HCT116 (cell line): ENCODE results near the gene KIN. TPM values are rescaled to one million over a fixed set of nuclear protein-coding genes. Genes with fewer than 3 reads are reported as not detected.

ENCODE experiments used
- ATAC-seq: fragments of 200-7000 bp; cut with Tn5 transposase; 2 replicates; pipeline ENCODE4 v1.9.1; 2020; ENCODE audit warnings: mild to moderate bottlenecking, moderate library complexity
- BruUV-seq: library from RNA; stranded (reverse); fragments of 400-500 nt; replicated peaks from 2 replicates; lab custom pipeline; 2021; lab: Mats Ljungman, UMichigan
- CTCF ChIA-PET: fragments of 300-600 bp; sonication (Branson Sonifier 250); formaldehyde crosslinking; loops from one replicate; lab custom pipeline; 2021; ENCODE audit warnings: antibody characterized with exemption; lab: Charles Lee
- POLR2A ChIA-PET: fragments of 300-600, 350-600 bp; sonication (Branson Sonifier 250); formaldehyde crosslinking; loops from one replicate; lab custom pipeline; 2021; ENCODE audit warnings: antibody characterized with exemption; lab: Charles Lee
- RAD21 ChIA-PET, 2 experiments: fragments of 300-600 bp; sonication (Branson Sonifier 250); formaldehyde crosslinking; loops; one replicate each; lab custom pipeline; 2023; ENCODE audit warnings: low total read pairs in 2 of 2; ENCODE audit not compliant: uncharacterized antibody in 2 of 2, unreplicated experiment in 2 of 2, low non-redundant PET in 1 of 2; lab: Charles Lee
- DNase-seq: peaks from one replicate; pipeline ENCODE4 v3.0.0-alpha.2; 2010; ENCODE audit warnings: low read depth, low spot score
- H2AFZ ChIP-seq: fragments of 200-600 bp; shearing (Covaris generic), sonication (generic); 2 replicates; pipeline ENCODE4 v1.6.1; 2017; ENCODE audit warnings: low read depth, mixed run types, mixed read lengths, antibody characterized with exemption, low read length; ENCODE audit not compliant: poor library complexity, severe bottlenecking
- H3K27ac ChIP-seq: 2 replicates; pipeline ENCODE4 v1.5.1; 2012; ENCODE audit warnings: low read depth, low read length
- H3K27me3 ChIP-seq: fragments of 200-600 bp; sonication (generic); 2 replicates; pipeline ENCODE4 v1.6.1; 2016; ENCODE audit warnings: mixed run types, low read length, mixed read lengths; ENCODE audit not compliant: insufficient read depth
- H3K36me3 ChIP-seq, 2 experiments: fragments of 200-500 bp in 1 of 2; fragments of 200-600 bp in 1 of 2; sonication (Bioruptor generic) in 1 of 2; sonication (generic) in 1 of 2; 2 replicates each; pipeline versions ENCODE4 v1.5.1 to v1.6.1; 2014 to 2016; ENCODE audit warnings: low read length in 2 of 2, inconsistent platforms in 1 of 2, mixed read lengths in 1 of 2, mixed run types in 1 of 2; ENCODE audit not compliant: insufficient read depth in 2 of 2, control insufficient read depth in 1 of 2
- H3K4me1 ChIP-seq, 2 experiments: fragments of 200-600 bp in 1 of 2; sonication (generic) in 1 of 2; 2 replicates each; pipeline versions ENCODE4 v1.5.1 to v1.6.1; 2012 to 2017; ENCODE audit warnings: low read length in 2 of 2, inconsistent platforms in 1 of 2, mild to moderate bottlenecking in 1 of 2, mixed read lengths in 1 of 2, mixed run types in 1 of 2, moderate library complexity in 1 of 2; ENCODE audit not compliant: insufficient read depth in 2 of 2, control insufficient read depth in 1 of 2
- H3K4me2 ChIP-seq: fragments of 200-600 bp; sonication (generic); 2 replicates; pipeline ENCODE4 v1.6.1; 2017; ENCODE audit warnings: mixed run types, low read length, mixed read lengths
- H3K4me3 ChIP-seq, 2 experiments: fragments of 200-600 bp in 1 of 2; sonication (generic) in 1 of 2; replicated peaks in 1 of 2; 2 replicates each; pipeline ENCODE4 v1.5.1; 2011 to 2016; ENCODE audit warnings: low read length in 2 of 2, control low read depth in 1 of 2, low read depth in 1 of 2, mild to moderate bottlenecking in 1 of 2, mixed read lengths in 1 of 2, mixed run types in 1 of 2
- H3K79me2 ChIP-seq: fragments of 200-600 bp; sonication (generic); 2 replicates; pipeline ENCODE4 v1.6.1; 2017; ENCODE audit warnings: mild to moderate bottlenecking, mixed run types, low read length, moderate library complexity, mixed read lengths; ENCODE audit not compliant: insufficient read depth
- H3K9ac ChIP-seq: fragments of 200-600 bp; sonication (generic); 2 replicates; pipeline ENCODE4 v1.6.1; 2016; ENCODE audit warnings: low read length, mixed read lengths
- H3K9me2 ChIP-seq: fragments of 200-600 bp; sonication (generic), shearing (Covaris generic); 2 replicates; pipeline ENCODE4 v1.6.1; 2017; ENCODE audit warnings: mixed run types, mild to moderate bottlenecking, moderate library complexity; ENCODE audit not compliant: insufficient read depth
- H3K9me3 ChIP-seq, 2 experiments: fragments of 200-500 bp in 1 of 2; fragments of 200-600 bp in 1 of 2; sonication (Bioruptor generic) in 1 of 2; sonication (generic) in 1 of 2; 2 replicates each; pipeline ENCODE4 v1.6.1; 2014 to 2017; ENCODE audit warnings: low read length in 2 of 2, mixed read lengths in 2 of 2, inconsistent platforms in 1 of 2, low read depth in 1 of 2, mild to moderate bottlenecking in 1 of 2, mixed run types in 1 of 2, moderate library complexity in 1 of 2; ENCODE audit not compliant: control insufficient read depth in 1 of 2, insufficient read depth in 1 of 2
- H4K20me1 ChIP-seq: fragments of 200-600 bp; sonication (generic), shearing (Covaris generic); 2 replicates; pipeline ENCODE4 v1.6.1; 2017; ENCODE audit warnings: mixed run types, mild to moderate bottlenecking, moderate library complexity; ENCODE audit not compliant: insufficient read depth
- CBX3 ChIP-seq: IDR thresholded peaks from 2 replicates; pipeline ENCODE4 v1.6.1; 2012; ENCODE audit warnings: low read depth
- EGR1 ChIP-seq: IDR thresholded peaks from 2 replicates; pipeline ENCODE4 v1.6.1; 2012; ENCODE audit warnings: low read depth
- ELF1 ChIP-seq: IDR thresholded peaks from 2 replicates; pipeline ENCODE4 v1.6.1; 2012; ENCODE audit warnings: low read depth, borderline replicate concordance
- FOSL1 ChIP-seq: IDR thresholded peaks from 2 replicates; pipeline ENCODE4 v1.6.1; 2012; ENCODE audit warnings: low read depth
- TCF7L2 ChIP-seq: IDR thresholded peaks from 2 replicates; pipeline ENCODE4 v1.7.0; 2011; ENCODE audit warnings: borderline replicate concordance, inconsistent platforms; ENCODE audit not compliant: insufficient read depth, insufficient read length; ENCODE audit errors: extremely low read depth
- YY1 ChIP-seq: IDR thresholded peaks from 2 replicates; pipeline ENCODE4 v1.6.1; 2011; ENCODE audit warnings: low read length, low read depth, moderate library complexity, mild to moderate bottlenecking; ENCODE audit not compliant: insufficient replicate concordance; ENCODE audit errors: extremely low read depth
- ZFX ChIP-seq: fragments of 450-650 bp; IDR thresholded peaks from 2 replicates; pipeline ENCODE4 v1.6.1; 2017
- intact Hi-C: fragments of 100-400 bp; cut with micrococcal nuclease; formaldehyde crosslinking; loops from 2 replicates; pipeline ENCODE4 v1.10.0; 2022
- total RNA-seq: library from RNA; stranded (reverse); gene quantifications from one replicate; pipeline ENCODE4 v1.2.1, GENCODE V29; 2021; ENCODE audit not compliant: unreplicated experiment
- TF ChIP-seq, protein P1 (sequence below): IDR thresholded peaks from 2 replicates; pipeline ENCODE4 v1.6.1; 2012
- TF ChIP-seq, protein P2 (sequence below): IDR thresholded peaks from 2 replicates; pipeline ENCODE4 v1.6.1; 2011; ENCODE audit warnings: mild to moderate bottlenecking, low read length, moderate library complexity; ENCODE audit not compliant: insufficient replicate concordance; ENCODE audit errors: extremely low read depth
- TF ChIP-seq, protein P3 (sequence below): IDR thresholded peaks from 2 replicates; pipeline ENCODE4 v1.6.1; 2012

Gene KIN
- total RNA-seq, 1 experiment from 2014 or later: 13.6 TPM

DNA sequence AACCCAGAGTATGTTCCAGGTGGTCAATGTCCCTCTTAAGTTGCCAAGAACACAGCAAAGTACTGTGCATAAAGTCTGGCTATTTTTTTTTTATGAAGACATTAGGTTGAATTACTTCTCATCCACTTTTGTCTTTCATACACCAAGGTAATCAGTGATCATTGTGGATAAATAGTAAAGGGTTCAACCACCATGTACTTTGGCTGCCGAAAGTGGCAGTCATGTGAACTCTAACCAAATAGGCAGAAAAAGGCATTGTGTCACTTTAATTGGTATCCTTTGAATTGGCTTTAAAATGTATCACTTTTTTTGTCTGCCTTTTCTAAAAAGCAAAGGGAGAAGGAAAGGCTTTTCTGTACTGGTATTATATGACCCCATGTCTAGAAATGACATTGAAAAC is 77.3 kb downstream of the KIN start:
- ChIA-PET RAD21 (no interaction called here), POLR2A (no interaction called here), CTCF (no interaction called here)
- no peak for DNase-seq
- TF ChIP-seq, protein P1, sequence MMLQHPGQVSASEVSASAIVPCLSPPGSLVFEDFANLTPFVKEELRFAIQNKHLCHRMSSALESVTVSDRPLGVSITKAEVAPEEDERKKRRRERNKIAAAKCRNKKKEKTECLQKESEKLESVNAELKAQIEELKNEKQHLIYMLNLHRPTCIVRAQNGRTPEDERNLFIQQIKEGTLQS: no peak
- TF ChIP-seq TCF7L2: no peak
- TF ChIP-seq, protein P2, sequence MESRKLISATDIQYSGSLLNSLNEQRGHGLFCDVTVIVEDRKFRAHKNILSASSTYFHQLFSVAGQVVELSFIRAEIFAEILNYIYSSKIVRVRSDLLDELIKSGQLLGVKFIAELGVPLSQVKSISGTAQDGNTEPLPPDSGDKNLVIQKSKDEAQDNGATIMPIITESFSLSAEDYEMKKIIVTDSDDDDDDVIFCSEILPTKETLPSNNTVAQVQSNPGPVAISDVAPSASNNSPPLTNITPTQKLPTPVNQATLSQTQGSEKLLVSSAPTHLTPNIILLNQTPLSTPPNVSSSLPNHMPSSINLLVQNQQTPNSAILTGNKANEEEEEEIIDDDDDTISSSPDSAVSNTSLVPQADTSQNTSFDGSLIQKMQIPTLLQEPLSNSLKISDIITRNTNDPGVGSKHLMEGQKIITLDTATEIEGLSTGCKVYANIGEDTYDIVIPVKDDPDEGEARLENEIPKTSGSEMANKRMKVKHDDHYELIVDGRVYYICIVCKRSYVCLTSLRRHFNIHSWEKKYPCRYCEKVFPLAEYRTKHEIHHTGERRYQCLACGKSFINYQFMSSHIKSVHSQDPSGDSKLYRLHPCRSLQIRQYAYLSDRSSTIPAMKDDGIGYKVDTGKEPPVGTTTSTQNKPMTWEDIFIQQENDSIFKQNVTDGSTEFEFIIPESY: no peak
- TF ChIP-seq CBX3: no peak
- no peak for TF ChIP-seq ELF1
- TF ChIP-seq YY1: no peak
- Histone ChIP-seq H3K9ac (no peak overlapping the region), H3K9me3 (no peaks in the 10 kb centered on the region), H2AFZ (no peak overlapping the region), H3K79me2 (no peaks in the 10 kb centered on the region), H3K4me3 (no peak overlapping the region), H3K9me2 (no peaks in the 10 kb centered on the region), H3K4me1 (no peaks in the 10 kb centered on the region), H3K4me2 (no peak overlapping the region), H3K27me3 (peaks cover 34% of the 10 kb centered on the region), H3K36me3 (no peaks in the 10 kb centered on the region), H4K20me1 (no peaks in the 10 kb centered on the region), H3K27ac (no peak overlapping the region)
- no peak for ATAC-seq
- BruUV-seq: no TSS peak
- intact Hi-C loops: no loop called here

DNA sequence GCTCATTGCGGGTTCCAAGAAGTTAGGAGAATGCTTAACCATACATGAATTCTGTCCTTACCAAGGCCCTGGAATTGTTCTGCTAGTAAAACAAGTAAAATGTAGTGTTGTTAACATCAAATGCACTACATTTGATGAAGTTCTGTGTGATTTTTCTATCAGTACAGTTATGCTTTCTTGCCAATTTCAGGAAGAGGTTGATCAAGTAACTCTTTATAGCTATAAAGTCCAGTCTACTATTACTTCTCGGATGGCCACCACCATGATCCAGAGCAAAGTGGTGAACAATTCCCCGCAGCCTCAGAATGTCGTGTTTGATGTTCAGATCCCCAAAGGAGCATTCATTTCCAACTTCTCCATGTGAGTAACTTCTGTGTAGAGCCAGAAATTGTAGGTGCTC is 79.0 kb downstream of the KIN start:
- peaks cover 47% of the 10 kb centered on the region for H3K27me3 ChIP-seq
- POLR2A ChIA-PET: no interaction called here
- RAD21 ChIA-PET: no interaction called here

More for the DNA sequence above, 79.0 kb downstream of the KIN start:
- ATAC-seq (no peak), DNase-seq (no peak)
- H2AFZ ChIP-seq: no peak overlapping the region
- H3K9ac ChIP-seq: no peak overlapping the region
- H4K20me1 ChIP-seq: no peaks in the 10 kb centered on the region
- H3K4me1 ChIP-seq: no peaks in the 10 kb centered on the region
- no peak for TF ChIP-seq FOSL1
- TF ChIP-seq ZFX: no peak
- TF ChIP-seq, protein P3, sequence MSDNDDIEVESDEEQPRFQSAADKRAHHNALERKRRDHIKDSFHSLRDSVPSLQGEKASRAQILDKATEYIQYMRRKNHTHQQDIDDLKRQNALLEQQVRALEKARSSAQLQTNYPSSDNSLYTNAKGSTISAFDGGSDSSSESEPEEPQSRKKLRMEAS: no peak
- TF ChIP-seq CBX3: no peak
- no peak for TF ChIP-seq EGR1
- no peak overlapping the region for H3K27ac ChIP-seq
- H3K79me2 ChIP-seq: no peaks in the 10 kb centered on the region
- no peaks in the 10 kb centered on the region for H3K9me3 ChIP-seq
- H3K4me2 ChIP-seq: no peak overlapping the region
- no peaks in the 10 kb centered on the region for H3K36me3 ChIP-seq
- no TSS peak for BruUV-seq
- CTCF ChIA-PET: no interaction called here
- no peak overlapping the region for H3K4me3 ChIP-seq
- no peaks in the 10 kb centered on the region for H3K9me2 ChIP-seq
- intact Hi-C loops: no loop called here
